AG04450 (cell line): ENCODE data around the gene WNK4. TPM values are rescaled to one million over a fixed set of nuclear protein-coding genes. Genes with fewer than 3 reads are reported as not detected.

Experiments
- CTCF ChIA-PET: fragments of 300-600, 350-600 bp; formaldehyde crosslinking; extraction: SDS; loops from one replicate; lab custom pipeline; 2022; ENCODE audit warnings: antibody characterized with exemption, inconsistent platforms; lab: Charles Lee
- POLR2A ChIA-PET: fragments of 350-600 bp; formaldehyde crosslinking; extraction: SDS; loops from one replicate; lab custom pipeline; 2021; ENCODE audit warnings: antibody characterized with exemption, inconsistent platforms; lab: Yijun Ruan, JAX
- DNase-seq: peaks from one replicate; pipeline ENCODE4 v3.0.0-alpha.2; 2011; ENCODE audit warnings: low read depth, low spot score
- H3K27ac ChIP-seq: one replicate; pipeline ENCODE4 v1.5.1; 2012; ENCODE audit warnings: low read depth, low read length, control low read depth
- H3K27me3 ChIP-seq: one replicate; pipeline ENCODE4 v1.6.0; 2012; ENCODE audit warnings: low read length; ENCODE audit not compliant: control insufficient read depth, insufficient read depth
- H3K4me3 ChIP-seq: 2 replicates; pipeline ENCODE4 v1.5.1; 2011; ENCODE audit warnings: mild to moderate bottlenecking, low read depth, low read length, control low read depth
- H3K9me3 ChIP-seq: 2 replicates; pipeline ENCODE4 v1.5.1; 2012; ENCODE audit warnings: low read length; ENCODE audit not compliant: control insufficient read depth, insufficient read depth
- CTCF ChIP-seq: IDR thresholded peaks from 2 replicates; pipeline ENCODE4 v1.5.1; 2011; ENCODE audit warnings: low read depth, low read length, control low read depth, inconsistent platforms
- polyA plus RNA-seq: library from polyadenylated mRNA; depleted of rRNA; stranded (reverse); fragments of >200 nt; gene quantifications from 2 replicates; pipeline ENCODE4 v1.2.3, GENCODE V29; 2011

Gene WNK4
- polyA plus RNA-seq, 1 experiment = 2.3 TPM

GRCh38 chr17:42773290-42774035, 6.9 kb upstream of the WNK4 start, which contains the start of gene VPS25:
Gene VPS25, plus strand, starts transcription at chr17:42773449. Its CDS starts 27 bp downstream, at chr17:42773476.
- Histone ChIP-seq H3K4me3 (peak within 1 kb of the TSS; percentile 97), H3K27ac (peak within 1 kb of the TSS; percentile 85), H3K9me3 (no peaks in the 10 kb centered on the region), H3K27me3 (no peaks in the 10 kb centered on the region)
- peak; percentile 55 for DNase-seq
- TF ChIP-seq CTCF = peak; percentile 30
- CTCF ChIA-PET = interaction anchor here (1.4 to 3.3 kb wide), 5 partner anchors 10 to 195 kb away, joined by 3 to 39 read pairs (median 5); partner anchors contain the start of gene BECN1
- POLR2A ChIA-PET = interaction anchor here (0.5 to 1.5 kb wide), 12 partner anchors 10 to 195 kb away, joined by 3 to 7 read pairs (median 4); partner anchors contain the start of genes BECN1, CNTD1 and RAMP2

- no peaks in the 10 kb centered on the region for H3K9me3 ChIP-seq
- no peaks in the 10 kb centered on the region for H3K27me3 ChIP-seq
- H3K4me3 ChIP-seq = peak overlapping the region; percentile 97
- no peak for DNase-seq
- peak overlapping the region; percentile 85 for H3K27ac ChIP-seq
- no peak for TF ChIP-seq CTCF
- POLR2A ChIA-PET = interaction anchor here (0.6 to 1.4 kb wide), 5 partner anchors 9 to 196 kb away, joined by 4 to 7 read pairs (median 5); partner anchors contain the start of gene BECN1
- CTCF ChIA-PET = interaction anchor here (1.4 to 3.3 kb wide), 5 partner anchors 11 to 195 kb away, joined by 3 to 39 read pairs (median 5); partner anchors contain the start of gene BECN1
These were observed 6.2 kb upstream of the WNK4 start for GRCh38 chr17:42774066-42774745.

- POLR2A ChIA-PET = no interaction called here
- TF ChIP-seq CTCF = no peak
- Histone ChIP-seq H3K27ac (no peak overlapping the region), H3K9me3 (no peaks in the 10 kb centered on the region; the same call in 1 of the 2 replicates), H3K27me3 (no peaks in the 10 kb centered on the region), H3K4me3 (no peak overlapping the region)
- DNase-seq = no peak
- CTCF ChIA-PET = no interaction called here
These were observed 4.8 kb upstream of the WNK4 start for GRCh38 chr17:42775534-42776098.

- ChIA-PET CTCF (interaction anchor here (1.7 kb wide), 1 partner anchor 15 kb away, joined by 9 read pairs; no protein-coding TSS in a partner anchor), POLR2A (no interaction called here)
- H3K27ac ChIP-seq = no peak overlapping the region
- DNase-seq = no peak
- no peak for TF ChIP-seq CTCF
- H3K9me3 ChIP-seq = no peaks in the 10 kb centered on the region; the same call in 1 of the 2 replicates
- H3K27me3 ChIP-seq = no peaks in the 10 kb centered on the region
- H3K4me3 ChIP-seq = no peak overlapping the region
These were observed 1.8 kb upstream of the WNK4 start for GRCh38 chr17:42778570-42778969.
